Choroid plexus epithelial cell (primary cell): ENCODE data around the gene C19orf18.
A peak's percentile ranks its signal among the peaks of the same experiment; 100 is the strongest.

Experiments
- DNase-seq: peaks from one replicate; pipeline ENCODE4 v3.0.0-alpha.2; 2010; ENCODE audit warnings: low read depth
- H3K4me3 ChIP-seq: 2 replicates; pipeline ENCODE4 v1.5.1; 2011; ENCODE audit warnings: low read depth, mild to moderate bottlenecking, control low read depth, low read length, moderate library complexity
- TF ChIP-seq, protein P1 (sequence below): conservative IDR thresholded peaks from 2 replicates; pipeline ENCODE4 v1.5.1; 2011; ENCODE audit warnings: low read depth, mild to moderate bottlenecking, control low read depth, inconsistent platforms, low read length, moderate library complexity

C19orf18 gene

GRCh38 chr19:58000677-58001076, 26.3 kb upstream of the C19orf18 start:
- DNase-seq = no peak
- H3K4me3 ChIP-seq = no peak overlapping the region
- TF ChIP-seq, protein P1, sequence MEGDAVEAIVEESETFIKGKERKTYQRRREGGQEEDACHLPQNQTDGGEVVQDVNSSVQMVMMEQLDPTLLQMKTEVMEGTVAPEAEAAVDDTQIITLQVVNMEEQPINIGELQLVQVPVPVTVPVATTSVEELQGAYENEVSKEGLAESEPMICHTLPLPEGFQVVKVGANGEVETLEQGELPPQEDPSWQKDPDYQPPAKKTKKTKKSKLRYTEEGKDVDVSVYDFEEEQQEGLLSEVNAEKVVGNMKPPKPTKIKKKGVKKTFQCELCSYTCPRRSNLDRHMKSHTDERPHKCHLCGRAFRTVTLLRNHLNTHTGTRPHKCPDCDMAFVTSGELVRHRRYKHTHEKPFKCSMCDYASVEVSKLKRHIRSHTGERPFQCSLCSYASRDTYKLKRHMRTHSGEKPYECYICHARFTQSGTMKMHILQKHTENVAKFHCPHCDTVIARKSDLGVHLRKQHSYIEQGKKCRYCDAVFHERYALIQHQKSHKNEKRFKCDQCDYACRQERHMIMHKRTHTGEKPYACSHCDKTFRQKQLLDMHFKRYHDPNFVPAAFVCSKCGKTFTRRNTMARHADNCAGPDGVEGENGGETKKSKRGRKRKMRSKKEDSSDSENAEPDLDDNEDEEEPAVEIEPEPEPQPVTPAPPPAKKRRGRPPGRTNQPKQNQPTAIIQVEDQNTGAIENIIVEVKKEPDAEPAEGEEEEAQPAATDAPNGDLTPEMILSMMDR = no peak

DNA sequence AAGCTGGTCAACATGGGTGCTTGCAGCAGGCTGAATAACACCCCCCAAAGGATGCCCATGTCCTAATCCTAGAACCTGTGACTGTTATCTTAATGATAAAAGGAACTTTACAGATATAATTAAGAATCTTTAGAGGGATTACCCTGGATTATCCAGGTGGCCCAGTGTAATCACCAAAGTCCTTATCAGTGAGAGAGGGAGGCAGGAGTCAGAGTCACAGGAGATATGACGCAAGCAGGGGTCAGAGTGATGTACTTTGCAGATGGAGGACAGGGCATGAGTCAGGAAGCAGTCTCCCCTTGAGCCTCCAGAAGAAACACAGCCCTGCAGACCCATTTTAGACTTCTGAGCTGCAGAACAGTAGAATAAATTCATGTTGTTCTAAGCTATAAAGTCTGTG, 18.5 kb upstream of the C19orf18 start:
- TF ChIP-seq, protein P1 = no peak
- no peak overlapping the region for H3K4me3 ChIP-seq
- no peak for DNase-seq

- H3K4me3 ChIP-seq = no peak overlapping the region
- TF ChIP-seq, protein P1 = no peak
- peak; percentile 9 for DNase-seq
These were observed 4.4 kb upstream of the C19orf18 start for GRCh38 chr19:57978586-57979289.

GRCh38 chr19:57964761-57965160, 9.6 kb downstream of the C19orf18 start:
- TF ChIP-seq, protein P1 = no peak
- no peak for DNase-seq
- H3K4me3 ChIP-seq = no peak overlapping the region

DNA sequence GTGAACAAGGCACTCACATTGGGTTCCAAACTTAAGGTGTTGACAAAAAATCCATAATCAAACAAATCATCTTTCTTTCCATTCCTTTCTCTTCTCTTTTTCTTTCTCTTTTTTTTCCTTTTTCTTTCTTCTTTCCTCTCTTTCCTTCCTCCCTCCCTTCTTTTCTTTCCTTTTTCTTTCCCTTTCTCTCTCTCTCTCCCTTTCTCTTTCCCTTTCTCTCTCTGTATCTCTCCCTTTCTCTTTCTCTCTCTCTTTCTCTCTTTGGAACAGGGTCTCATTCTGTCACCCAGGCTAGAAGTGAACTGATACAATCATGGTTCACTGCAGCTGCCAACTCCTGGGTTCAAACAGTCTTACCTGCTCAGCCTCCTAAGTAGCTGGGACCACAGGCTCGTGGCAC, 12.5 kb downstream of the C19orf18 start:
- no peak for DNase-seq
- no peak overlapping the region for H3K4me3 ChIP-seq
- TF ChIP-seq, protein P1 = no peak

DNA sequence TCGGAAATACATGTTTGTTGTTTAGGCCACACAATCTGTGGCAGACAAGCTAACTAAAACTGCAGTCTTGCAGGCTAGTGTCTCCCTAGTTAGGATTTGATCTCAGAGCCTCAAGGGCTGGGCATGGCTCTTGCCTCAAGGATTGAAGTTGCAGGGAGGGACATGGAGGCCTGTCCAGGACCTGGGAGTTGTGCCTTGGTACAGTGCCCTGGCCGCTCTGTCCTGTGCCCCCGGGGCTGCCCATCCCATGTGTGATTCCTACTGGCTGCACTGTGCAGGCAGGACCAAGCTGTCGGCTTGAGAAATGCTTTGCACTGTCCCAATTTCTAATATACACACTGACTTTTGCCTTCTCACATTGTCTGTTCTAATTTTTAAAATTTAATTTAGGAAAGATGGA, 19.3 kb downstream of the C19orf18 start:
- no peak overlapping the region for H3K4me3 ChIP-seq
- TF ChIP-seq, protein P1 = no peak
- DNase-seq = no peak

DNA sequence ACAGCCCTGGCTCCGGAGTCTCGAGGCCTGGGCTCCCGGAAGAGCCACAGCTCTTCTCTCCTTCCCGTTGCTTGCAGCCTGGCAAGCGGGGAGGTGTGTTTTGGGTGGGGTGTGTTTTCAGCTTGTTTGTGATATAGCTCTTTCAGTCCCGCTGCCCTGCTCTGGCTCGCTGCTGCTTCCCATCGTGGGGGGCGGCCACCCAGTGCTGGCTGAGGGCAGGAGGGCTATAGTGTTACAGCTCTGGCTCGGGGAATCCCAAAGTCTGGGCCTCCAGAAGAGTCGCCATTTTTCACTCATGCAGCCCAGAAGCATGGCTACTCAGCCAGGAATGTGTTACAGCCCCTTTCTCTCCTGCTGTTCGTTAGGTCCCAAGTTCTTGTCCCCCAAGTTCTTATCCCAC, 24.6 kb downstream of the C19orf18 start:
- no peak for DNase-seq
- H3K4me3 ChIP-seq = no peak overlapping the region
- TF ChIP-seq, protein P1 = no peak
